ENCODE results near the gene CEACAM3. TPM values are rescaled to one million over a fixed set of nuclear protein-coding genes. Genes with fewer than 3 reads are reported as not detected.
"Not testable (repeated sequence)": the region's sequence is repeated elsewhere in the genome, so short reads cannot be mapped to it uniquely, and the experiment has no call there.

Gene CEACAM3
- polyA plus RNA-seq, 2 of the 4 experiments (the other 2 are of a cell fraction): not detected

GRCh38 chr19:41767115-41767514, 29.3 kb upstream of the CEACAM3 start:
- Histone ChIP-seq H3K9me3 (no peaks in the 10 kb centered on the region), H3K4me1 (no peaks in the 10 kb centered on the region), H3K4me3 (no peak overlapping the region), H3K4me2 (no peak overlapping the region), H3K27ac (no peak overlapping the region)
- FAIRE-seq (peak; percentile 99), DNase-seq (ENCODE audit: low read depth in 1 of 2, low spot score in 1 of 2) (no peak), ATAC-seq (no peak)
- ChIA-PET CTCF (interaction anchor here (0.8 to 6.2 kb wide), 8 partner anchors 9 to 197 kb away, joined by 3 to 81 read pairs (median 5); partner anchors contain the start of gene CEACAM6), POLR2A (no interaction called here)
- WGBS (ENCODE audit: missing lambda C conversion rate): 59% methylated on average over 2 of the region's 2 CpGs
- TF ChIP-seq FOXS1 (CRISPR knock-in tag; IDR thresholded peaks at IDR 0.05): no peak
- no peak for TF ChIP-seq MYC (IDR thresholded peaks at IDR 0.05; ENCODE audit: borderline replicate concordance, low read length)
- no peak for TF ChIP-seq JUNB (IDR thresholded peaks at IDR 0.05)

- H3K9me3 ChIP-seq; H3K4me3 ChIP-seq; H3K4me2 ChIP-seq; DNase-seq (ENCODE audit: low read depth in 1 of 2, low spot score in 1 of 2); H3K27ac ChIP-seq; ATAC-seq; POLR2A ChIA-PET; H3K4me1 ChIP-seq; FAIRE-seq: not testable (repeated sequence)
- CTCF ChIA-PET: interaction anchor here (1.0 to 6.2 kb wide), 5 partner anchors 10 to 126 kb away, joined by 3 to 81 read pairs (median 5); partner anchors contain the start of gene CEACAM6
- WGBS (ENCODE audit: missing lambda C conversion rate): 65% methylated on average over 5 of the region's 5 CpGs
These were observed 28.3 kb upstream of the CEACAM3 start for GRCh38 chr19:41768105-41768504.

- no peak overlapping the region for H3K4me2 ChIP-seq
- no peak overlapping the region for H3K27ac ChIP-seq
- H3K9me3 ChIP-seq: no peaks in the 10 kb centered on the region
- no peak for DNase-seq (ENCODE audit: low read depth in 1 of 2, low spot score in 1 of 2)
- WGBS (ENCODE audit: missing lambda C conversion rate): 64% methylated on average over 4 of the region's 4 CpGs
- H3K4me1 ChIP-seq: peaks cover 2% of the 10 kb centered on the region; the same call in 2 of the 3 replicates
- H3K4me3 ChIP-seq: no peak overlapping the region
- FAIRE-seq: no peak
- ChIA-PET POLR2A (no interaction called here), CTCF (interaction anchor here (0.7 to 19.2 kb wide), 11 partner anchors 11 to 129 kb away, joined by 3 to 474 read pairs (median 14); partner anchors contain the start of gene CEACAM6)
- TF ChIP-seq RFX5 (IDR thresholded peaks at IDR 0.05) (no peak), ZSCAN20 (CRISPR knock-in tag; IDR thresholded peaks at IDR 0.05) (no peak), EHF (CRISPR knock-in tag; IDR thresholded peaks at IDR 0.05) (no peak), HEYL (CRISPR knock-in tag; IDR thresholded peaks at IDR 0.05) (no peak)
- no peak for ATAC-seq
These were observed 26.8 kb upstream of the CEACAM3 start for GRCh38 chr19:41769608-41770007.

- FAIRE-seq: no peak
- 74% methylated on average over 2 of the region's 2 CpGs for WGBS (ENCODE audit: missing lambda C conversion rate)
- TF ChIP-seq RNF2 (IDR thresholded peaks at IDR 0.05; ENCODE audit: borderline replicate concordance, low read depth): no peak
- TF ChIP-seq FOSB (CRISPR knock-in tag; IDR thresholded peaks at IDR 0.05): no peak
- no peak for TF ChIP-seq ZC3H11A (IDR thresholded peaks at IDR 0.05)
- TF ChIP-seq JUN (IDR thresholded peaks at IDR 0.05): no peak
- TF ChIP-seq BHLHE40 (IDR thresholded peaks at IDR 0.05; ENCODE audit: low read depth, low read length): no peak
- no peak for TF ChIP-seq TFCP2L1 (CRISPR knock-in tag; IDR thresholded peaks at IDR 0.05)
- peaks cover 5% of the 10 kb centered on the region; the same call in 2 of the 3 replicates for H3K4me1 ChIP-seq
- H3K9me3 ChIP-seq: no peaks in the 10 kb centered on the region
- POLR2A ChIA-PET: no interaction called here
- no peak overlapping the region for H3K27ac ChIP-seq
- CTCF ChIA-PET: interaction anchor here (1.4 to 19.2 kb wide), 14 partner anchors 9 to 131 kb away, joined by 3 to 474 read pairs (median 12); partner anchors contain the start of gene CEACAM6
- H3K4me3 ChIP-seq: no peak overlapping the region
- H3K4me2 ChIP-seq: no peak overlapping the region
- DNase-seq (ENCODE audit: low read depth in 1 of 2, low spot score in 1 of 2): no peak
- ATAC-seq: peak in 1 of 2 experiments; percentile 32; a peak in 1 of 6 replicates
These were observed 25.0 kb upstream of the CEACAM3 start for GRCh38 chr19:41771410-41771809.

- H3K4me2 ChIP-seq: no peak overlapping the region
- FAIRE-seq: peak; percentile 98
- no peak overlapping the region for H3K27ac ChIP-seq
- ChIA-PET CTCF (interaction anchor here (0.8 to 19.2 kb wide), 9 partner anchors 11 to 326 kb away, joined by 3 to 474 read pairs (median 4); partner anchors contain the start of genes CEACAM3 and CEACAM6), POLR2A (no interaction called here)
- H3K4me3 ChIP-seq: no peak overlapping the region
- WGBS (ENCODE audit: missing lambda C conversion rate): 16% methylated on average over 6 of the region's 6 CpGs
- H3K4me1 ChIP-seq: peaks cover 5% of the 10 kb centered on the region; the same call in 2 of the 3 replicates
- ATAC-seq: no peak; a peak in 1 of 6 replicates
- H3K9me3 ChIP-seq: no peaks in the 10 kb centered on the region
- peak; percentile 57 for DNase-seq (ENCODE audit: low read depth in 1 of 2, low spot score in 1 of 2)
- TF ChIP-seq PBX3 (IDR thresholded peaks at IDR 0.05): no peak
- no peak for TF ChIP-seq RCOR1 (IDR thresholded peaks at IDR 0.05; ENCODE audit: low read depth, low read length)
- TF ChIP-seq HOXA7 (CRISPR knock-in tag; IDR thresholded peaks at IDR 0.05): no peak
- no peak for TF ChIP-seq MAZ (IDR thresholded peaks at IDR 0.05; ENCODE audit: borderline replicate concordance, low read depth, low read length)
- TF ChIP-seq JUN (IDR thresholded peaks at IDR 0.05): no peak
- no peak for TF ChIP-seq HOXB13 (CRISPR knock-in tag; IDR thresholded peaks at IDR 0.05; ENCODE audit: low read depth)
- TF ChIP-seq RNF2 (IDR thresholded peaks at IDR 0.05; ENCODE audit: borderline replicate concordance, low read depth): no peak
- no peak for TF ChIP-seq MAFK (IDR thresholded peaks at IDR 0.05; ENCODE audit: partially characterized antibody)
- TF ChIP-seq E2F6 (IDR thresholded peaks at IDR 0.05; ENCODE audit: borderline replicate concordance, low read depth): no peak
- TF ChIP-seq PHF8 (IDR thresholded peaks at IDR 0.05; ENCODE audit: borderline replicate concordance, low read depth): no peak
- TF ChIP-seq ESRRA (IDR thresholded peaks at IDR 0.05; ENCODE audit: borderline replicate concordance, low read length): no peak
- TF ChIP-seq EHF (CRISPR knock-in tag; IDR thresholded peaks at IDR 0.05): no peak
These were observed 21.8 kb upstream of the CEACAM3 start for GRCh38 chr19:41774515-41774980.

Data from A549 (cell line).